Smooth muscle cell (in vitro differentiated cells): ENCODE data around the gene CCL22. TPM values are rescaled to one million over a fixed set of nuclear protein-coding genes. Genes with fewer than 3 reads are reported as not detected.

Source experiments
- DNase-seq: peaks from one replicate; lab custom pipeline; 2025; ENCODE audit not compliant: unreplicated experiment; lab: John Stamatoyannopoulos, UW
- H2AFZ ChIP-seq: fragments of 200-600 bp; sonication (generic); 2 replicates; pipeline ENCODE4 v1.6.0; 2016; ENCODE audit warnings: antibody characterized with exemption, low read depth, mild to moderate bottlenecking
- H3F3A ChIP-seq: fragments of 200-600 bp; sonication (generic); 2 replicates; pipeline ENCODE4 v1.6.0; 2017; ENCODE audit warnings: antibody characterized with exemption, low read depth
- H3K27ac ChIP-seq: fragments of 200-600 bp; sonication (generic); 2 replicates; pipeline ENCODE4 v1.5.1; 2016; ENCODE audit warnings: low read depth, mild to moderate bottlenecking
- H3K27me3 ChIP-seq: fragments of 200-600 bp; sonication (generic); 2 replicates; pipeline ENCODE4 v1.6.1; 2016; ENCODE audit warnings: low read depth, mild to moderate bottlenecking
- H3K36me3 ChIP-seq: fragments of 200-600 bp; sonication (generic); 2 replicates; pipeline ENCODE4 v1.5.1; 2016; ENCODE audit warnings: low read depth
- H3K4me1 ChIP-seq: fragments of 200-600 bp; sonication (generic); 2 replicates; pipeline ENCODE4 v1.5.1; 2016; ENCODE audit warnings: low read depth
- H3K4me2 ChIP-seq: fragments of 200-600 bp; sonication (generic); 2 replicates; pipeline ENCODE4 v1.6.0; 2016; ENCODE audit warnings: mild to moderate bottlenecking
- H3K4me3 ChIP-seq: fragments of 200-600 bp; sonication (generic); 2 replicates; pipeline ENCODE4 v1.5.1; 2016; ENCODE audit warnings: mild to moderate bottlenecking
- H3K79me2 ChIP-seq: fragments of 200-600 bp; sonication (generic); 2 replicates; pipeline ENCODE4 v1.6.0; 2016; ENCODE audit warnings: low read depth, mild to moderate bottlenecking
- H3K9ac ChIP-seq: fragments of 200-600 bp; sonication (generic); 2 replicates; pipeline ENCODE4 v1.6.0; 2016; ENCODE audit warnings: low read depth
- H3K9me3 ChIP-seq: fragments of 200-600 bp; sonication (generic); replicated peaks from 2 replicates; pipeline ENCODE4 v1.5.1; 2016; ENCODE audit warnings: low read depth
- H4K20me1 ChIP-seq: fragments of 200-600 bp; sonication (generic); 2 replicates; pipeline ENCODE4 v1.6.0; 2016; ENCODE audit warnings: low read depth
- WGBS: methylation state at CpG from one replicate; pipeline ENCODE4 v1.1.7; 2016; ENCODE audit warnings: low lambda C conversion rate; 5-methylcytosine and 5-hydroxymethylcytosine counted together
- polyA plus RNA-seq: library from polyadenylated mRNA; unstranded; fragments of >200 nt; fragmentation: Nextera tagmentation; extraction: Ambion mirVana; gene quantifications from 2 replicates; pipeline ENCODE4 v1.2.1, GENCODE V29; 2016
- total RNA-seq: library from RNA; depleted of rRNA; stranded (reverse); fragments of >200 nt; gene quantifications from 2 replicates; pipeline ENCODE4 v1.2.3, GENCODE V29; 2014
- TF ChIP-seq, protein P1 (sequence below): fragments of 200-600 bp; sonication (generic); IDR thresholded peaks from 2 replicates; pipeline ENCODE4 v1.5.1; 2017; ENCODE audit warnings: borderline replicate concordance, mild to moderate bottlenecking, antibody characterized with exemption; ENCODE audit not compliant: insufficient read depth, poor library complexity, severe bottlenecking

CCL22 gene
- total and polyA plus RNA-seq, 2 experiments from 2014 or later: not detected

DNA sequence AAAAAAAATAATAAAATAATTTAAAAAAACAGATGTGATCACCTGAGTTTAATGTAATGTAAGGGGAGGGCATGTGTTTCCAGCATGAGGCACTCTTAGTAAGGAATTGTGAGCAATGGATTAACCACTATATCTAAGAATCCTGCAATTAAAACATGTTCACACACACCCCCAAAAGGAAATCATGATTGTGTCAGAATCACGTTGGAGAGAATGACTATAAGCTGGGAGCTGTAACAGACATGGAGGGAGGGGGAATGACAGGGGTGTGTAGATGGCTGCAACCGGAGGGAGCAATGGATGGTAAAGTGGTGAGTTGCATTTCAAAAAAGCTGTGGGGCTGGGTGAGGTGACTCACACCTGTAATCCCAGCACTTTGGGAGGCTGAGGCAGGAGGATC lies 13.6 kb upstream of the CCL22 start:
- Histone ChIP-seq H3K9ac (no peak overlapping the region), H3K4me2 (no peak overlapping the region), H3K27ac (no peak overlapping the region), H3F3A (peaks cover 9% of the 10 kb centered on the region), H3K9me3 (peaks cover 4% of the 10 kb centered on the region), H3K36me3 (no peaks in the 10 kb centered on the region), H4K20me1 (no peaks in the 10 kb centered on the region), H3K79me2 (no peaks in the 10 kb centered on the region), H3K4me3 (no peak overlapping the region), H2AFZ (no peak overlapping the region), H3K4me1 (no peaks in the 10 kb centered on the region), H3K27me3 (peaks cover 16% of the 10 kb centered on the region)
- TF ChIP-seq, protein P1, sequence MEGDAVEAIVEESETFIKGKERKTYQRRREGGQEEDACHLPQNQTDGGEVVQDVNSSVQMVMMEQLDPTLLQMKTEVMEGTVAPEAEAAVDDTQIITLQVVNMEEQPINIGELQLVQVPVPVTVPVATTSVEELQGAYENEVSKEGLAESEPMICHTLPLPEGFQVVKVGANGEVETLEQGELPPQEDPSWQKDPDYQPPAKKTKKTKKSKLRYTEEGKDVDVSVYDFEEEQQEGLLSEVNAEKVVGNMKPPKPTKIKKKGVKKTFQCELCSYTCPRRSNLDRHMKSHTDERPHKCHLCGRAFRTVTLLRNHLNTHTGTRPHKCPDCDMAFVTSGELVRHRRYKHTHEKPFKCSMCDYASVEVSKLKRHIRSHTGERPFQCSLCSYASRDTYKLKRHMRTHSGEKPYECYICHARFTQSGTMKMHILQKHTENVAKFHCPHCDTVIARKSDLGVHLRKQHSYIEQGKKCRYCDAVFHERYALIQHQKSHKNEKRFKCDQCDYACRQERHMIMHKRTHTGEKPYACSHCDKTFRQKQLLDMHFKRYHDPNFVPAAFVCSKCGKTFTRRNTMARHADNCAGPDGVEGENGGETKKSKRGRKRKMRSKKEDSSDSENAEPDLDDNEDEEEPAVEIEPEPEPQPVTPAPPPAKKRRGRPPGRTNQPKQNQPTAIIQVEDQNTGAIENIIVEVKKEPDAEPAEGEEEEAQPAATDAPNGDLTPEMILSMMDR: no peak
- no peak for DNase-seq
- whole genome bisulfite sequencing: 84% methylated on average over 2 of the region's 2 CpGs

DNA sequence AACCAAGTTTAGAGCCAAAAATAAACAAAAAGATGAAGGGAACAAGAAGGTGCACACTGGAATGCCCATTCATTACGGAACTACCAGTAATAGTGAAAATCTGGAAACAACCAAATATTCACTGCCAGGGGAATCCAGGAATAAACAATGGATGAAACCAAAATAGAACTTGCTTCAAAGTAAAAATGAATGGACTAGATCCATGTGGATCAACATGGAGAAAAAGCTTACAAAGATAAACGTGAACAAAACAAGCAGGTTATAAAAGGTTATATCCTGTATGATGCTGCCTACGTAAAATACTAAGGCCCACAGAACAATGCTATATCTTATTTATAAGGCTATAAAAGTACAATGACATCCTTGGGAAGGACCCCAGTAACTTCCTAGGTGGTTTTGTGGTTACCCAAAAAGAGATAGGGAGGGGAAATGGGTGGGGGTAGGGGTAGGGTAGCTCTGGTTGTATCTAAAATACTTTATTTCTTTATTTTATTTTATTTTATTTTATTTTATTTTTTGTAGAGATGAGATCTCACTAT lies 12.8 kb upstream of the CCL22 start:
- peaks cover 16% of the 10 kb centered on the region for H3K27me3 ChIP-seq
- H3K27ac ChIP-seq: no peak overlapping the region
- peaks cover 9% of the 10 kb centered on the region for H3F3A ChIP-seq
- H3K4me1 ChIP-seq: no peaks in the 10 kb centered on the region
- no peak overlapping the region for H3K4me3 ChIP-seq
- H4K20me1 ChIP-seq: no peaks in the 10 kb centered on the region
- no peak overlapping the region for H3K9ac ChIP-seq
- TF ChIP-seq, protein P1: no peak
- 87% methylated on average over 3 of the region's 3 CpGs for WGBS
- no peaks in the 10 kb centered on the region for H3K36me3 ChIP-seq
- DNase-seq: no peak
- no peak overlapping the region for H3K4me2 ChIP-seq
- H2AFZ ChIP-seq: no peak overlapping the region
- no peaks in the 10 kb centered on the region for H3K79me2 ChIP-seq
- H3K9me3 ChIP-seq: peaks cover 4% of the 10 kb centered on the region

DNA sequence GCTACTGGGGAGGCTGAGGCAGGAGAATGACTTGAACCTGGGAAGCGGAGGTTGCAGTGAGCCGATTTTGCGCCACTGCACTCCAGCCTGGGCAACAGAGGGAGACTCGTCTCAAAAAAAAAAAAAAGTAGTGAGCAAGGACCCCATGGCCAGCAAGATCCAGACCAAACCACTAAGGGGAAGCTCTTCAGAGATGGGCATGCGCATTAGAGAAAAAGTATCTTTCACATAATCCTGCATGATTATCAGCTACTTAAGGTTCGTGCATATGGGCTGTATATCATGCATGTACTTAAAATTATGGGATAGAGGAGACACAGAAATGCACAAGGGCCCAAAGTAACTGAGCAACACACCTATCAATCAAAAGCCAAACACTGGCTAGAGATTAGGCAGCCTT lies 10.7 kb upstream of the CCL22 start:
- H3K4me2 ChIP-seq: no peak overlapping the region
- no peaks in the 10 kb centered on the region for H3K36me3 ChIP-seq
- peaks cover 4% of the 10 kb centered on the region for H3K9me3 ChIP-seq
- no peaks in the 10 kb centered on the region for H3F3A ChIP-seq
- no peak overlapping the region for H3K9ac ChIP-seq
- TF ChIP-seq, protein P1: no peak
- no peaks in the 10 kb centered on the region for H3K79me2 ChIP-seq
- DNase-seq: no peak
- H2AFZ ChIP-seq: no peak overlapping the region
- 88% methylated on average over 6 of the region's 6 CpGs for WGBS
- H3K27ac ChIP-seq: no peak overlapping the region
- H3K4me1 ChIP-seq: no peaks in the 10 kb centered on the region
- H3K4me3 ChIP-seq: no peak overlapping the region
- no peaks in the 10 kb centered on the region for H4K20me1 ChIP-seq
- H3K27me3 ChIP-seq: peaks cover 16% of the 10 kb centered on the region

DNA sequence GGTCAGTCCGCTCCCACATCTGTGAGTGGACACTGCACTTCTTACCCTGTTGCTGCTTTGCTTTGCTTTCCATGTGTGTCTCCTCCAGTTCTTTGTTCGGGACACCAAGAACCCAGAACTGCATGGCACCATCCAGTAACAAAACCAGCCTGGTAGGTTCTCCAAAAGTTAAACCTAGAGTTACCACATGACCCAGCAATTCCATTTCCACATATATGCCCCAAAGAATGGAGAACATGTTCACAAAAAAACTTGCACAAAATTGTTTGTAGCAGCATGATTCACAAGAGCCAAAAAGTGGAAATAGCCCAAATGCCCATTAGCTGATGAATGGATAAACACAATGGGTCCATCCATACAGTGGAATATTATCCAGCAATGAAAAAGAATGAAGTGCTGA lies 10.3 kb upstream of the CCL22 start:
- H3K9ac ChIP-seq: no peak overlapping the region
- H4K20me1 ChIP-seq: no peaks in the 10 kb centered on the region
- no peak overlapping the region for H3K27ac ChIP-seq
- H3F3A ChIP-seq: no peaks in the 10 kb centered on the region
- 85% methylated on average over 2 of the region's 2 CpGs for WGBS
- H3K27me3 ChIP-seq: peaks cover 16% of the 10 kb centered on the region
- H3K36me3 ChIP-seq: no peaks in the 10 kb centered on the region
- DNase-seq: no peak
- H3K4me1 ChIP-seq: no peaks in the 10 kb centered on the region
- H3K79me2 ChIP-seq: no peaks in the 10 kb centered on the region
- TF ChIP-seq, protein P1: no peak
- H3K4me3 ChIP-seq: no peak overlapping the region
- peaks cover 4% of the 10 kb centered on the region for H3K9me3 ChIP-seq
- no peak overlapping the region for H3K4me2 ChIP-seq
- no peak overlapping the region for H2AFZ ChIP-seq
